Activated T-cell treated with anti-CD3 and anti-CD28 coated beads, Interleukin-2, amount 50 U/mL, for 24 hours (primary cell): ENCODE results near the gene REEP1.
A peak's percentile ranks its signal among the peaks of the same experiment; 100 is the strongest.

ENCODE experiments used
- DNase-seq: peaks from one replicate; pipeline ENCODE4 v3.0.0-alpha.2; 2020
- H3K27ac Mint-ChIP-seq: 2 replicates; pipeline ENCODE4 v1.8.0; 2020; ENCODE audit warnings: mild to moderate bottlenecking, mixed read lengths
- H3K27me3 Mint-ChIP-seq: 2 replicates; pipeline ENCODE4 v1.8.0; 2020; ENCODE audit warnings: mixed read lengths
- H3K36me3 Mint-ChIP-seq: 2 replicates; pipeline ENCODE4 v1.8.0; 2020; ENCODE audit warnings: low read depth, mixed read lengths
- H3K4me1 Mint-ChIP-seq: 2 replicates; pipeline ENCODE4 v1.8.0; 2020; ENCODE audit warnings: low read depth, mixed read lengths
- H3K4me3 Mint-ChIP-seq: 2 replicates; pipeline ENCODE4 v1.8.0; 2020; ENCODE audit warnings: mild to moderate bottlenecking, moderate library complexity, mixed read lengths
- H3K9me3 Mint-ChIP-seq: 2 replicates; pipeline ENCODE4 v1.8.0; 2020; ENCODE audit warnings: mixed read lengths

Gene REEP1

GRCh38 chr2:86337244-86337835, at the start of gene REEP1:
Gene REEP1, minus strand, starts transcription at chr2:86337626. Its CDS starts 116 bp downstream, at chr2:86337510.
- DNase-seq, result peak; percentile 48
- Mint-ChIP-seq H3K4me1 (peaks cover 14% of the 10 kb centered on the region), H3K9me3 (peaks cover 10% of the 10 kb centered on the region), H3K4me3 (peak within 1 kb of the TSS; percentile 80), H3K27me3 (peaks cover 69% of the 10 kb centered on the region), H3K36me3 (no peaks in the 10 kb centered on the region), H3K27ac (no peak within 1 kb of the TSS)

- Mint-ChIP-seq H3K36me3 (no peaks in the 10 kb centered on the region), H3K4me1 (no peaks in the 10 kb centered on the region), H3K27me3 (no peaks in the 10 kb centered on the region), H3K9me3 (no peaks in the 10 kb centered on the region), H3K27ac (no peak overlapping the region), H3K4me3 (no peak overlapping the region)
- DNase-seq, result no peak
Measured at GRCh38 chr2:86383844-86384243, 46.4 kb upstream of the REEP1 start.

- Mint-ChIP-seq H3K9me3 (no peaks in the 10 kb centered on the region), H3K27ac (no peak overlapping the region), H3K4me3 (no peak overlapping the region), H3K4me1 (no peaks in the 10 kb centered on the region), H3K27me3 (no peaks in the 10 kb centered on the region), H3K36me3 (no peaks in the 10 kb centered on the region)
- DNase-seq, result no peak
Measured at GRCh38 chr2:86382698-86383097, 45.3 kb upstream of the REEP1 start.

GRCh38 chr2:86382108-86382507, 44.7 kb upstream of the REEP1 start:
- no peaks in the 10 kb centered on the region for H3K4me1 Mint-ChIP-seq
- no peak overlapping the region for H3K27ac Mint-ChIP-seq
- no peak for DNase-seq
- no peaks in the 10 kb centered on the region for H3K36me3 Mint-ChIP-seq
- no peaks in the 10 kb centered on the region for H3K27me3 Mint-ChIP-seq
- no peak overlapping the region for H3K4me3 Mint-ChIP-seq
- no peaks in the 10 kb centered on the region for H3K9me3 Mint-ChIP-seq

- Mint-ChIP-seq H3K27ac (no peak overlapping the region), H3K4me3 (no peak overlapping the region), H3K9me3 (peaks cover 4% of the 10 kb centered on the region), H3K27me3 (no peaks in the 10 kb centered on the region), H3K4me1 (no peaks in the 10 kb centered on the region), H3K36me3 (no peaks in the 10 kb centered on the region)
- DNase-seq, result no peak
Measured at GRCh38 chr2:86378469-86378868, 41.0 kb upstream of the REEP1 start.

- no peak for DNase-seq
- H3K9me3 Mint-ChIP-seq, result peaks cover 4% of the 10 kb centered on the region
- no peak overlapping the region for H3K4me3 Mint-ChIP-seq
- peaks cover 17% of the 10 kb centered on the region for H3K4me1 Mint-ChIP-seq
- H3K27me3 Mint-ChIP-seq, result no peaks in the 10 kb centered on the region
- no peaks in the 10 kb centered on the region for H3K36me3 Mint-ChIP-seq
- H3K27ac Mint-ChIP-seq, result no peak overlapping the region
Measured at GRCh38 chr2:86375623-86376022, 38.2 kb upstream of the REEP1 start.

- H3K27ac Mint-ChIP-seq, result no peak overlapping the region
- DNase-seq, result no peak
- H3K36me3 Mint-ChIP-seq, result no peaks in the 10 kb centered on the region
- H3K4me1 Mint-ChIP-seq, result peaks cover 34% of the 10 kb centered on the region
- peaks cover 4% of the 10 kb centered on the region for H3K9me3 Mint-ChIP-seq
- H3K4me3 Mint-ChIP-seq, result no peak overlapping the region
- H3K27me3 Mint-ChIP-seq, result no peaks in the 10 kb centered on the region
Measured at GRCh38 chr2:86372641-86373502, 35.4 kb upstream of the REEP1 start.

GRCh38 chr2:86372133-86372532, 34.7 kb upstream of the REEP1 start:
- DNase-seq, result no peak
- peaks cover 4% of the 10 kb centered on the region for H3K9me3 Mint-ChIP-seq

GRCh38 chr2:86371527-86371926, 34.1 kb upstream of the REEP1 start:
- Mint-ChIP-seq H3K4me1 (peaks cover 38% of the 10 kb centered on the region), H3K4me3 (no peak overlapping the region)

More at GRCh38 chr2:86372133-86372532, 34.7 kb upstream of the REEP1 start:
- Mint-ChIP-seq H3K36me3 (no peaks in the 10 kb centered on the region), H3K27ac (no peak overlapping the region), H3K4me3 (no peak overlapping the region), H3K4me1 (peaks cover 38% of the 10 kb centered on the region), H3K27me3 (no peaks in the 10 kb centered on the region)

GRCh38 chr2:86370579-86370978, 33.2 kb upstream of the REEP1 start:
- DNase-seq, result no peak
- H3K9me3 Mint-ChIP-seq, result no peaks in the 10 kb centered on the region
- H3K4me3 Mint-ChIP-seq, result no peak overlapping the region
- H3K4me1 Mint-ChIP-seq, result peaks cover 38% of the 10 kb centered on the region
- H3K27me3 Mint-ChIP-seq, result no peaks in the 10 kb centered on the region
- H3K27ac Mint-ChIP-seq, result no peak overlapping the region
- no peaks in the 10 kb centered on the region for H3K36me3 Mint-ChIP-seq

More at GRCh38 chr2:86371527-86371926, 34.1 kb upstream of the REEP1 start:
- H3K27me3 Mint-ChIP-seq, result no peaks in the 10 kb centered on the region
- DNase-seq, result no peak
- H3K9me3 Mint-ChIP-seq, result peaks cover 4% of the 10 kb centered on the region
- H3K36me3 Mint-ChIP-seq, result no peaks in the 10 kb centered on the region
- H3K27ac Mint-ChIP-seq, result peak overlapping the region; percentile 87

- peaks cover 38% of the 10 kb centered on the region for H3K4me1 Mint-ChIP-seq
- DNase-seq, result peak; percentile 70
- peak overlapping the region; percentile 54 for H3K27ac Mint-ChIP-seq
Measured at GRCh38 chr2:86368161-86368824, 30.9 kb upstream of the REEP1 start.

GRCh38 chr2:86367499-86367777, 30.0 kb upstream of the REEP1 start:
- no peak overlapping the region for H3K27ac Mint-ChIP-seq
- H3K9me3 Mint-ChIP-seq, result no peaks in the 10 kb centered on the region
- no peak overlapping the region for H3K4me3 Mint-ChIP-seq
- H3K36me3 Mint-ChIP-seq, result no peaks in the 10 kb centered on the region
- H3K4me1 Mint-ChIP-seq, result peaks cover 34% of the 10 kb centered on the region
- no peaks in the 10 kb centered on the region for H3K27me3 Mint-ChIP-seq
- no peak for DNase-seq

More at GRCh38 chr2:86368161-86368824, 30.9 kb upstream of the REEP1 start:
- Mint-ChIP-seq H3K36me3 (no peaks in the 10 kb centered on the region), H3K27me3 (no peaks in the 10 kb centered on the region), H3K4me3 (peak overlapping the region; percentile 42), H3K9me3 (no peaks in the 10 kb centered on the region)

- DNase-seq, result no peak
- Mint-ChIP-seq H3K4me1 (peaks cover 29% of the 10 kb centered on the region), H3K27ac (no peak overlapping the region), H3K36me3 (no peaks in the 10 kb centered on the region), H3K27me3 (no peaks in the 10 kb centered on the region), H3K9me3 (no peaks in the 10 kb centered on the region), H3K4me3 (no peak overlapping the region)
Measured at GRCh38 chr2:86366651-86367498, 29.4 kb upstream of the REEP1 start.

- Mint-ChIP-seq H3K4me1 (peaks cover 19% of the 10 kb centered on the region), H3K4me3 (no peak overlapping the region), H3K27ac (no peak overlapping the region)
Measured at GRCh38 chr2:86364894-86365293, 27.5 kb upstream of the REEP1 start.

More at GRCh38 chr2:86364894-86365293, 27.5 kb upstream of the REEP1 start:
- DNase-seq, result no peak
- peaks cover 4% of the 10 kb centered on the region for H3K27me3 Mint-ChIP-seq
- H3K9me3 Mint-ChIP-seq, result no peaks in the 10 kb centered on the region
- no peaks in the 10 kb centered on the region for H3K36me3 Mint-ChIP-seq
